Renal cortical epithelial cell (primary cell): ENCODE data around the gene HLA-DOA. TPM values are rescaled to one million over a fixed set of nuclear protein-coding genes. Genes with fewer than 3 reads are reported as not detected.
A peak's percentile ranks its signal among the peaks of the same experiment; 100 is the strongest.

Source experiments
- DNase-seq: peaks from one replicate; pipeline ENCODE4 v3.0.0-alpha.2; 2011; ENCODE audit warnings: low read depth
- total RNA-seq: library from RNA; depleted of rRNA; stranded (reverse); fragments of >200 nt; gene quantifications from 2 replicates; pipeline ENCODE4 v1.2.3, GENCODE V29; 2014

HLA-DOA gene
- total RNA-seq, 1 donor from 2014 or later = 0.55 TPM

GRCh38 chr6:32979720-32980487 is 29.5 kb downstream of the HLA-DOA start:
- no peak for DNase-seq

- DNase-seq = no peak
Observed at GRCh38 chr6:32977953-32978324, 31.5 kb downstream of the HLA-DOA start.

- DNase-seq = no peak
Observed at GRCh38 chr6:32977272-32977952, 32.0 kb downstream of the HLA-DOA start.

- no peak for DNase-seq
Observed at GRCh38 chr6:32976334-32977069, 32.9 kb downstream of the HLA-DOA start.

GRCh38 chr6:32975886-32976285 is 33.5 kb downstream of the HLA-DOA start:
- DNase-seq = no peak

GRCh38 chr6:32974541-32975308 is 34.7 kb downstream of the HLA-DOA start:
- DNase-seq = no peak

- peak; percentile 43 for DNase-seq
Observed at GRCh38 chr6:32974016-32974333, 35.4 kb downstream of the HLA-DOA start.

GRCh38 chr6:32973144-32974015 is 36.0 kb downstream of the HLA-DOA start:
- DNase-seq = no peak

GRCh38 chr6:32972353-32973143 is 36.8 kb downstream of the HLA-DOA start:
- DNase-seq = no peak

- DNase-seq = peak; percentile 99
Observed at GRCh38 chr6:32971581-32972352, 37.6 kb downstream of the HLA-DOA start.

GRCh38 chr6:32971242-32971580 is 38.2 kb downstream of the HLA-DOA start:
- DNase-seq = no peak

GRCh38 chr6:32970413-32971241 is 38.8 kb downstream of the HLA-DOA start:
- DNase-seq = peak; percentile 61

GRCh38 chr6:32969685-32970412 is 39.5 kb downstream of the HLA-DOA start:
- peak; percentile 92 for DNase-seq

- DNase-seq = peak; percentile 70
Observed at GRCh38 chr6:32968867-32969684, 40.3 kb downstream of the HLA-DOA start.

GRCh38 chr6:32968093-32968866 is 41.1 kb downstream of the HLA-DOA start, which contains the start of gene BRD2:
Gene BRD2 (plus strand): TSS chr6:32968594. CDS start chr6:32972899, 4,305 bp downstream.
- peak; percentile 84 for DNase-seq
